ENCODE data around the gene TEAD4.

- TF ChIP-seq CTCF (IDR thresholded peaks at IDR 0.05), result no peak
- no peak for TF ChIP-seq EZH2 (IDR thresholded peaks at IDR 0.05; ENCODE audit: borderline replicate concordance, insufficient read depth, low read depth, low read length, poor library complexity, severe bottlenecking)
Observed at GRCh38 chr12:3032161-3032560, 73.0 kb downstream of the TEAD4 start.

Data from B cell (primary cell).